IMR-90 (cell line): ENCODE results near the gene MPND.

Experiments used
- BHLHE40 ChIP-seq: fragments of 150-350 bp; IDR thresholded peaks from 2 replicates; pipeline ENCODE4 v1.6.1; 2016; ENCODE audit warnings: mild to moderate bottlenecking, low read depth, low read length
- CEBPB ChIP-seq: IDR thresholded peaks from 2 replicates; pipeline ENCODE4 v1.6.1; 2012; ENCODE audit warnings: low read depth, low read length, improper control_type of control experiment
- CHD1 ChIP-seq: IDR thresholded peaks from 2 replicates; pipeline ENCODE4 v1.6.1; 2012; ENCODE audit warnings: low read depth, low read length, improper control_type of control experiment
- FOS ChIP-seq: fragments of 150-350 bp; IDR thresholded peaks from 2 replicates; pipeline ENCODE4 v1.6.1; 2016; ENCODE audit warnings: low read depth, low read length
- MAFK ChIP-seq: IDR thresholded peaks from 2 replicates; pipeline ENCODE4 v1.6.1; 2012; ENCODE audit warnings: low read depth, low read length, improper control_type of control experiment
- MXI1 ChIP-seq: IDR thresholded peaks from 2 replicates; pipeline ENCODE4 v1.6.1; 2012; ENCODE audit warnings: low read depth, mild to moderate bottlenecking, low read length, moderate library complexity, borderline replicate concordance
- POLR2A ChIP-seq: IDR thresholded peaks from 2 replicates; pipeline ENCODE4 v1.6.1; 2012; ENCODE audit warnings: mild to moderate bottlenecking, low read depth, low read length
- RAD21 ChIP-seq: IDR thresholded peaks from 2 replicates; pipeline ENCODE4 v1.6.1; 2012; ENCODE audit warnings: low read length, improper control_type of control experiment
- SMC3 ChIP-seq: fragments of 150-350 bp; IDR thresholded peaks from 2 replicates; pipeline ENCODE4 v1.6.1; 2016; ENCODE audit warnings: low read depth, mild to moderate bottlenecking, antibody characterized with exemption, low read length, moderate library complexity
- TF ChIP-seq, protein P1 (sequence below): conservative IDR thresholded peaks from 2 replicates; pipeline ENCODE4 v1.5.1; 2012; ENCODE audit warnings: mild to moderate bottlenecking, low read depth, low read length, improper control_type of control experiment
- TF ChIP-seq, protein P2 (sequence below): fragments of 150-350 bp; IDR thresholded peaks from 2 replicates; pipeline ENCODE4 v1.6.1; 2017; ENCODE audit warnings: mild to moderate bottlenecking, antibody characterized with exemption, low read length, low read depth
- TF ChIP-seq, protein P3 (sequence below): fragments of 150-350 bp; IDR thresholded peaks from 2 replicates; pipeline ENCODE4 v1.6.1; 2016; ENCODE audit warnings: low read depth, mild to moderate bottlenecking, low read length, moderate library complexity, borderline replicate concordance

DNA sequence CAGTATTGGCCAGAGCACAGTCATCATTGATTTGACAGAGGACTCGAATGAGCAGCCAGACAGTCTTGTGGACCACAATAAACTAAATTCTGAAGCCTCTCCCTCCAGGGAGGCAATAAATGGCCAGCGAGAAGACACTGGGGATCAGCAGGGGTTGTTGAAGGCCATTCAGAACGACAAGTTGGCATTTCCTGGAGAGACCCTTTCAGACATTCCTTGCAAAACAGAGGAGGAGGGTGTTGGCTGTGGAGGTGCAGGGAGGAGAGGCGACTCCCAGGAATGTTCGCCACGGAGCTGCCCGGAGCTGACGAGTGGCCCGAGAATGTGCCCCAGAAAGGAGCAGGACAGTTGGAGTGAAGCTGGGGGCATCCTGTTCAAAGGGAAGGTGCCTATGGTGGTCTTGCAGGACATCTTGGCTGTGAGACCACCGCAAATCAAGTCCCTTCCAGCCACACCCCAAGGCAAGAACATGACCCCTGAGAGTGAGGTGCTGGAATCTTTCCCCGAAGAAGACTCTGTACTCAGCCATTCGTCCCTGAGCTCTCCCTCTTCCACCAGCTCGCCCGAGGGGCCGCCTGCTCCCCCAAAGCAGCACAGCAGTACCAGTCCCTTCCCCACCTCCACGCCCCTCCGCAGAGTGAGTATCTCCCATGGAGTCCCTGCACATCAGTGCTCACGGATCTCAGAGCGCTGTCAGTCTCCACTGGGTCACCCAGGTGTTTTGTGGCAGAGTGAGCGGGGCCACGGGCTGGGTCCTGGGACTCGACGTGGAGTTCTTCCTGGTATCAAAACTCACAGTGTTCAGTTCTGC, 66.0 kb downstream of the MPND start:
- TF ChIP-seq, protein P1, sequence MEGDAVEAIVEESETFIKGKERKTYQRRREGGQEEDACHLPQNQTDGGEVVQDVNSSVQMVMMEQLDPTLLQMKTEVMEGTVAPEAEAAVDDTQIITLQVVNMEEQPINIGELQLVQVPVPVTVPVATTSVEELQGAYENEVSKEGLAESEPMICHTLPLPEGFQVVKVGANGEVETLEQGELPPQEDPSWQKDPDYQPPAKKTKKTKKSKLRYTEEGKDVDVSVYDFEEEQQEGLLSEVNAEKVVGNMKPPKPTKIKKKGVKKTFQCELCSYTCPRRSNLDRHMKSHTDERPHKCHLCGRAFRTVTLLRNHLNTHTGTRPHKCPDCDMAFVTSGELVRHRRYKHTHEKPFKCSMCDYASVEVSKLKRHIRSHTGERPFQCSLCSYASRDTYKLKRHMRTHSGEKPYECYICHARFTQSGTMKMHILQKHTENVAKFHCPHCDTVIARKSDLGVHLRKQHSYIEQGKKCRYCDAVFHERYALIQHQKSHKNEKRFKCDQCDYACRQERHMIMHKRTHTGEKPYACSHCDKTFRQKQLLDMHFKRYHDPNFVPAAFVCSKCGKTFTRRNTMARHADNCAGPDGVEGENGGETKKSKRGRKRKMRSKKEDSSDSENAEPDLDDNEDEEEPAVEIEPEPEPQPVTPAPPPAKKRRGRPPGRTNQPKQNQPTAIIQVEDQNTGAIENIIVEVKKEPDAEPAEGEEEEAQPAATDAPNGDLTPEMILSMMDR = no peak
- TF ChIP-seq CEBPB = no peak
- TF ChIP-seq MAFK = no peak
- no peak for TF ChIP-seq POLR2A
- TF ChIP-seq, protein P2, sequence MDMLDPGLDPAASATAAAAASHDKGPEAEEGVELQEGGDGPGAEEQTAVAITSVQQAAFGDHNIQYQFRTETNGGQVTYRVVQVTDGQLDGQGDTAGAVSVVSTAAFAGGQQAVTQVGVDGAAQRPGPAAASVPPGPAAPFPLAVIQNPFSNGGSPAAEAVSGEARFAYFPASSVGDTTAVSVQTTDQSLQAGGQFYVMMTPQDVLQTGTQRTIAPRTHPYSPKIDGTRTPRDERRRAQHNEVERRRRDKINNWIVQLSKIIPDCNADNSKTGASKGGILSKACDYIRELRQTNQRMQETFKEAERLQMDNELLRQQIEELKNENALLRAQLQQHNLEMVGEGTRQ = no peak
- TF ChIP-seq FOS = no peak
- TF ChIP-seq, protein P3, sequence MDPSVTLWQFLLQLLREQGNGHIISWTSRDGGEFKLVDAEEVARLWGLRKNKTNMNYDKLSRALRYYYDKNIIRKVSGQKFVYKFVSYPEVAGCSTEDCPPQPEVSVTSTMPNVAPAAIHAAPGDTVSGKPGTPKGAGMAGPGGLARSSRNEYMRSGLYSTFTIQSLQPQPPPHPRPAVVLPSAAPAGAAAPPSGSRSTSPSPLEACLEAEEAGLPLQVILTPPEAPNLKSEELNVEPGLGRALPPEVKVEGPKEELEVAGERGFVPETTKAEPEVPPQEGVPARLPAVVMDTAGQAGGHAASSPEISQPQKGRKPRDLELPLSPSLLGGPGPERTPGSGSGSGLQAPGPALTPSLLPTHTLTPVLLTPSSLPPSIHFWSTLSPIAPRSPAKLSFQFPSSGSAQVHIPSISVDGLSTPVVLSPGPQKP = no peak
- TF ChIP-seq CHD1 = no peak
- no peak for TF ChIP-seq RAD21
- no peak for TF ChIP-seq MXI1
- TF ChIP-seq BHLHE40 = no peak
- TF ChIP-seq SMC3 = no peak
